Skeletal muscle satellite cell (primary cell): ENCODE measurements around the gene CD81.

Experiments
- H3K27me3 ChIP-seq: 2 replicates; pipeline ENCODE4 v1.7.0; 2013; ENCODE audit warnings: low read length; ENCODE audit not compliant: control insufficient read depth, insufficient read depth
- H3K36me3 ChIP-seq: 2 replicates; pipeline ENCODE4 v1.7.0; 2013; ENCODE audit warnings: mild to moderate bottlenecking, control low read depth, low read length; ENCODE audit not compliant: insufficient read depth
- H3K4me1 ChIP-seq: 2 replicates; pipeline ENCODE4 v1.7.0; 2013; ENCODE audit warnings: low read length; ENCODE audit not compliant: control insufficient read depth, insufficient read depth
- H3K4me2 ChIP-seq: 2 replicates; pipeline ENCODE4 v1.7.0; 2013; ENCODE audit warnings: mild to moderate bottlenecking, low read length
- H3K4me3 ChIP-seq: 2 replicates; pipeline ENCODE4 v1.7.0; 2013; ENCODE audit warnings: low read length
- H3K9ac ChIP-seq: 2 replicates; pipeline ENCODE4 v1.7.0; 2013; ENCODE audit warnings: mild to moderate bottlenecking, low read depth, low read length, moderate library complexity
- H3K9me3 ChIP-seq: replicated peaks from 2 replicates; pipeline ENCODE4 v1.7.0; 2013; ENCODE audit warnings: mild to moderate bottlenecking, control low read depth, low read length

CD81 gene

GRCh38 chr11:2421226-2421994, 44.3 kb downstream of the CD81 start:
- Histone ChIP-seq H3K27me3 (no peaks in the 10 kb centered on the region), H3K4me3 (no peak overlapping the region), H3K4me1 (no peaks in the 10 kb centered on the region), H3K9me3 (no peaks in the 10 kb centered on the region), H3K36me3 (no peaks in the 10 kb centered on the region), H3K4me2 (no peak overlapping the region), H3K9ac (no peak overlapping the region)

- Histone ChIP-seq H3K4me3 (no peak overlapping the region), H3K4me1 (no peaks in the 10 kb centered on the region), H3K9me3 (no peaks in the 10 kb centered on the region), H3K36me3 (no peaks in the 10 kb centered on the region), H3K9ac (no peak overlapping the region), H3K4me2 (no peak overlapping the region), H3K27me3 (no peaks in the 10 kb centered on the region)
These were observed 44.9 kb downstream of the CD81 start for GRCh38 chr11:2421996-2422395.

- Histone ChIP-seq H3K9ac (no peak overlapping the region), H3K9me3 (no peaks in the 10 kb centered on the region), H3K36me3 (no peaks in the 10 kb centered on the region), H3K27me3 (no peaks in the 10 kb centered on the region), H3K4me3 (no peak overlapping the region), H3K4me1 (no peaks in the 10 kb centered on the region), H3K4me2 (no peak overlapping the region)
These were observed 45.5 kb downstream of the CD81 start for GRCh38 chr11:2422461-2423156.

GRCh38 chr11:2423157-2424025, 46.3 kb downstream of the CD81 start:
- Histone ChIP-seq H3K4me2 (no peak overlapping the region), H3K9ac (no peak overlapping the region), H3K4me1 (no peaks in the 10 kb centered on the region)

GRCh38 chr11:2424811-2425495, 47.8 kb downstream of the CD81 start:
- Histone ChIP-seq H3K36me3 (no peaks in the 10 kb centered on the region), H3K4me3 (no peak overlapping the region), H3K4me2 (no peak overlapping the region), H3K4me1 (no peaks in the 10 kb centered on the region), H3K27me3 (no peaks in the 10 kb centered on the region), H3K9ac (no peak overlapping the region), H3K9me3 (no peaks in the 10 kb centered on the region)

More at GRCh38 chr11:2423157-2424025, 46.3 kb downstream of the CD81 start:
- Histone ChIP-seq H3K4me3 (no peak overlapping the region), H3K27me3 (no peaks in the 10 kb centered on the region), H3K9me3 (no peaks in the 10 kb centered on the region), H3K36me3 (no peaks in the 10 kb centered on the region)

- H3K9me3 ChIP-seq: no peaks in the 10 kb centered on the region
- no peaks in the 10 kb centered on the region for H3K4me1 ChIP-seq
- no peaks in the 10 kb centered on the region for H3K36me3 ChIP-seq
- H3K27me3 ChIP-seq: no peaks in the 10 kb centered on the region
- H3K9ac ChIP-seq: no peak overlapping the region
- no peak overlapping the region for H3K4me3 ChIP-seq
- no peak overlapping the region for H3K4me2 ChIP-seq
These were observed 48.4 kb downstream of the CD81 start for GRCh38 chr11:2425506-2425905.

GRCh38 chr11:2426221-2426620, 49.1 kb downstream of the CD81 start:
- H3K9ac ChIP-seq: no peak overlapping the region
- no peaks in the 10 kb centered on the region for H3K9me3 ChIP-seq
- H3K4me2 ChIP-seq: no peak overlapping the region
- no peak overlapping the region for H3K4me3 ChIP-seq
- H3K36me3 ChIP-seq: no peaks in the 10 kb centered on the region
- H3K4me1 ChIP-seq: no peaks in the 10 kb centered on the region
- no peaks in the 10 kb centered on the region for H3K27me3 ChIP-seq

GRCh38 chr11:2426826-2427521, 49.9 kb downstream of the CD81 start:
- no peaks in the 10 kb centered on the region for H3K9me3 ChIP-seq
- no peaks in the 10 kb centered on the region for H3K36me3 ChIP-seq
- no peak overlapping the region for H3K4me2 ChIP-seq
- H3K27me3 ChIP-seq: no peaks in the 10 kb centered on the region
- no peak overlapping the region for H3K9ac ChIP-seq
- no peak overlapping the region for H3K4me3 ChIP-seq
- no peaks in the 10 kb centered on the region for H3K4me1 ChIP-seq

GRCh38 chr11:2427721-2428321, 50.7 kb downstream of the CD81 start:
- Histone ChIP-seq H3K9ac (no peak overlapping the region), H3K27me3 (no peaks in the 10 kb centered on the region), H3K9me3 (no peaks in the 10 kb centered on the region), H3K4me3 (no peak overlapping the region), H3K4me1 (no peaks in the 10 kb centered on the region), H3K36me3 (no peaks in the 10 kb centered on the region), H3K4me2 (no peak overlapping the region)

GRCh38 chr11:2428322-2428795, 51.2 kb downstream of the CD81 start:
- H3K4me3 ChIP-seq: no peak overlapping the region
- H3K4me2 ChIP-seq: no peak overlapping the region
- H3K9me3 ChIP-seq: no peaks in the 10 kb centered on the region
- no peaks in the 10 kb centered on the region for H3K4me1 ChIP-seq
- no peak overlapping the region for H3K9ac ChIP-seq
- H3K36me3 ChIP-seq: no peaks in the 10 kb centered on the region
- H3K27me3 ChIP-seq: no peaks in the 10 kb centered on the region
